Omental fat pad (tissue), 4 donors: ENCODE data around the gene MUC2. TPM values are rescaled to one million over a fixed set of nuclear protein-coding genes. Genes with fewer than 3 reads are reported as not detected.
"Not testable (repeated sequence)": the region's sequence is repeated elsewhere in the genome, so short reads cannot be mapped to it uniquely, and the experiment has no call there.

Source experiments
- ATAC-seq: fragments of 150-250 bp; one replicate; pipeline ENCODE4 v1.9.1; 2016; ENCODE audit warnings: mild to moderate bottlenecking, moderate library complexity; ENCODE audit not compliant: low FRiP score
- DNase-seq: peaks from one replicate; pipeline ENCODE4 v3.0.0-alpha.2; 2019; ENCODE audit warnings: low spot score
- CTCF ChIP-seq, 3 donors: fragments of 450-650 bp; IDR thresholded peaks; one replicate each; pipeline ENCODE4 v1.5.1; 2016 to 2017; ENCODE audit warnings: antibody characterized with exemption in 3 of 3, mild to moderate bottlenecking in 3 of 3, moderate library complexity in 2 of 3
- total RNA-seq, 4 donors: library from RNA; depleted of rRNA; stranded (reverse); fragments of >200 nt; gene quantifications; one replicate each; pipeline ENCODE4 v1.1.0, GENCODE V29; 2016

MUC2 gene
- total RNA-seq, 4 donors from 2014 or later = not detected

- DNase-seq (no peak), ATAC-seq (no peak)
- TF ChIP-seq CTCF (IDR thresholded peaks at IDR 0.05) = no peak
These were observed 35.4 kb downstream of the MUC2 start for GRCh38 chr11:1109918-1110705.

- no peak for TF ChIP-seq CTCF (IDR thresholded peaks at IDR 0.05)
- ATAC-seq = no peak
- no peak for DNase-seq
These were observed 37.0 kb downstream of the MUC2 start for GRCh38 chr11:1111545-1112212.

DNA sequence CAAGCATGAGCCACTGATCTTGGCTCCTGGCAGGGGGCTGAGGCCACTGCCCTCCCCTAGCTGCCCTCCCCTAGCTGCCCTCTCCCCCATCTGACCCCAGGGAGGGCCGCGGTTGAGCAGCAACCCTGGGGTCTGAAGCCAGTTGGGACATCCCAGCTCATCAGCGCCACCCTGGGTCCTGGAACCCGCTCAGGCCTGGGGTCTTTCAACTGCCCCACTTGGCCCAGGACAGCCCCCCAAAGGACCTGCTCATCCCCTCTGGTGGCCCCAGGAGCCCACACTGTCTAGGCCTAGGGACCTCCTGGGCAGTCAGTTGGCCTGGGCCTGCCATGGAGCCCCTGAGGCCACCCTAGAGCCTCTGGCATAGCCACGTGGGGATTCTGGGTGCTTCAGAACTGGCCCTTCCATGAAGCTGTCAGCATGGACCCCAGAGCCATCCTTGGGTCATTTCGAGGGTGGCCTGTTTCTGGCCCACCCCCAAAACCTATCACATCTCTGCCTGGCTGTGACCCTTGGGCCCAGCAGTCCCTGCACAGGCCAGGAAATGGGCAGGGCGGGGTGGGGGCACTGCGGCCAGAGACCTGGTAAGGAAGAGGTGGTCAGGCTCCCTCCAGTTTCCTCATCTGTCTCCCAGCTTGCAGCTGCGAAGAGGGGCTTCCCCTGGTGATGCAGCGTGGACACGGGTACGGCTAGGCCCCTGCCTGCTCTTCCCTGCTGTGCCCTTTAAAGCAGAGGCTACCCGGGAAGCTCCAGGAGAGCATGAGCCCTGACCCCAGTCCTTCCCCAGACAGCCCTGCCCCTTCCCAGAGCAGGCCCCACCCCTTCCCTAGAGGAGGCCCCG is 37.9 kb downstream of the MUC2 start:
- ATAC-seq = no peak
- no peak for TF ChIP-seq CTCF (IDR thresholded peaks at IDR 0.05)
- DNase-seq = no peak

GRCh38 chr11:1113405-1114201 is 38.9 kb downstream of the MUC2 start:
- ATAC-seq = no peak
- DNase-seq = no peak
- TF ChIP-seq CTCF (IDR thresholded peaks at IDR 0.05) = no peak

GRCh38 chr11:1115292-1115691 is 40.6 kb downstream of the MUC2 start:
- DNase-seq, ATAC-seq: not testable (repeated sequence)

- TF ChIP-seq CTCF (IDR thresholded peaks at IDR 0.05) = no peak
- ATAC-seq (no peak), DNase-seq (no peak)
These were observed 41.4 kb downstream of the MUC2 start for GRCh38 chr11:1116104-1116503.
